Stimulated activated CD4-positive, alpha-beta T cell treated with anti-CD3 and anti-CD28 coated beads, Interleukin-2, amount 100 ng/mL, for 24 hours (primary cell): Measurements from ENCODE around the gene SLC35F6.
A peak's percentile ranks its signal among the peaks of the same experiment; 100 is the strongest.

Experiments used
- DNase-seq, 2 donors: peaks; one replicate each; pipeline ENCODE4 v3.0.0-alpha.2; 2020

SLC35F6 gene

DNA sequence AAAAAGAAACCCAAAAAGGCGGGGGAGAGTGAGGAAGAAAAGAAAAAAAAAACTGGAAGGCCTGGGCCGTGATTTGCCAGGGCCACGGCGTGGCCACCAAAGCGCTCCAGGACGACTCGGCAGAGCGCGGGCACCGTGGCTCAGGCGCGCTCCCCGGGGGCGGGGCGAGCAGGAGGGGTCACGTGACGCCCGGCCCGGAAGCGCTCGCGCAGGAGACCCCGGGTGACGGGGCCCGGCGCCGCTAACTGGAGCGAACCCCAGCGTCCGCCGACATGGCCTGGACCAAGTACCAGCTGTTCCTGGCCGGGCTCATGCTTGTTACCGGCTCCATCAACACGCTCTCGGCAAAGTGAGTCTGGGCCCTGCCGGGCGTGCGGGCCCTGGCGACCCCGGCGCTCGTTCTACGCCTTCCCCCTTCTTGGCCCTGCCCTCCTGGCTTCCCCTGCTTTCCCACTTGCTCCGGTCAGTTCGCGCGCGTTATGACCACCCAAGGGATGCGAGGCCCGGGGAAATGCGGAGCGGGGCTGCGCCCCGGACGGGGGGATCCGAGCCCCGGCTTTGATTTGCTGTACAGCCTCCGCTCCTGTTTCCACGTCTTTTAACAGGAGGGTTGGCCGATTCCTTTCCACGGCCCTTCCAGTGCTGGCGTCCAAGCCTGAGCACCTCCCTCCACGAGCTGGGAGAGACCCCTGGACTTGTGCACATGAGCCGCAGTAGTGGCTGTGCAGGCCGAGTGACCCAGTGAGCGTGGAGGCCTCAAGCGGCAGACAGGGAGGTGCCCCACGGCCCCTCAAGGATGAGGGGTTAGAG, at the start of gene SLC35F6:
Gene SLC35F6, plus strand, starts transcription at position 207 of the 810 bp plus-strand sequence. Its CDS starts 66 bp downstream, at position 273.
- peak; percentile 85 to 86 for DNase-seq

DNA sequence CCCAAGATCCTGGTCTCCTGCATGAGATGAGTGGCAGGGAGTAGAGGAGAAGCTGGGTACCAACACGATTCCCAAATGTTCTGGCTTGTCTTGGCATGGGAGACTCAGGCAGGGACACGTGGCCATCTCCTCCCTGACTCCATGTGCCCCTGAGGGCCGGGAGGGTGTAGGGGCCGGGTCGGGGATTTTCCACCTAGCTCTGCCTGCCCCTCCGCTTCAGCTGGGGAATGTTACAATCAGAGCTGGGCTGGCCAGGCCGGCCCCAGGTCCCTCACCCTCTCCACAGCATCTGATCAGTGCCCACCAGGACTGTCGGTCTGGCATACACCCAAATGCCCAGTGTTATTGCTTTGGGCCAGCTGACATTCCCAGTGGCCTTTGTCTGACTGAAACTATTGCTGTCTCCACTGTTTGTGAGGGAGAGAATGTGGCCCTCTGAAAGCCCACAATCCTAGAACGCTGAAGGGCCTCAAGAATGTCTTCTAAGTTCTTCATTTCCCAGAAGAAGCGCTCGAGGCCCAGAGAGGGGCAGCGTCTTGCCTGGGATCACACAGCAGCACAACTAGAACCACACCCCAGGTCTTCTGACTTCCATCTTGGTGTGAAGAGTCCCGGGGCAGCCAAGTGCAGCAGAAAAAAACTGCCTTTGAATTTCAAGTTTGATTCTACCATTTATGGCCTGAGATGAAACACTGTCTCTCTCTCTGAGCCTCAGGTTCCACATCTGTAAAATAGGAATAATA, 48.4 kb upstream of the SLC35F6 start:
- no peak for DNase-seq

- no peak for DNase-seq
Measured at GRCh38 chr2:26716340-26716739, 47.7 kb upstream of the SLC35F6 start.

DNA sequence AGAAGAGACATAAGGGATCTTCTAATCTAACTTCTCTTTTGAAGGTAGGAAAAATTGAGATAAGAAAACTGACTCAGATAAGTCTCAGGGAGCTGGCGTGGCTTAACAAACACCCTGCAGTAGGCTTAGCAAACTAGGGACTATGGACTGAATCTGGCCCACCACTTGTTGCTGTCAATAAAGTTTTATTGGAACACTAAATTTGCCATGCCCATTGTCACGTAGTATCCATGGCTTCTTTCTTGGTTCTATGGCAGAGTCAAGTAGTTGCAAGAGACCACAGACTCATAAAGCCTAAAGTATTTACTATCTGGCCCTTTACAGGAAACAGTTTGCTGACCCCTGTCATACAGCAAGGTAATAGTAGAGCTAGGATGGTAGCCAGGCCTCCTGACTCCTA, 47.3 kb upstream of the SLC35F6 start:
- no peak for DNase-seq

GRCh38 chr2:26717362-26717761, 46.7 kb upstream of the SLC35F6 start:
- no peak for DNase-seq

DNA sequence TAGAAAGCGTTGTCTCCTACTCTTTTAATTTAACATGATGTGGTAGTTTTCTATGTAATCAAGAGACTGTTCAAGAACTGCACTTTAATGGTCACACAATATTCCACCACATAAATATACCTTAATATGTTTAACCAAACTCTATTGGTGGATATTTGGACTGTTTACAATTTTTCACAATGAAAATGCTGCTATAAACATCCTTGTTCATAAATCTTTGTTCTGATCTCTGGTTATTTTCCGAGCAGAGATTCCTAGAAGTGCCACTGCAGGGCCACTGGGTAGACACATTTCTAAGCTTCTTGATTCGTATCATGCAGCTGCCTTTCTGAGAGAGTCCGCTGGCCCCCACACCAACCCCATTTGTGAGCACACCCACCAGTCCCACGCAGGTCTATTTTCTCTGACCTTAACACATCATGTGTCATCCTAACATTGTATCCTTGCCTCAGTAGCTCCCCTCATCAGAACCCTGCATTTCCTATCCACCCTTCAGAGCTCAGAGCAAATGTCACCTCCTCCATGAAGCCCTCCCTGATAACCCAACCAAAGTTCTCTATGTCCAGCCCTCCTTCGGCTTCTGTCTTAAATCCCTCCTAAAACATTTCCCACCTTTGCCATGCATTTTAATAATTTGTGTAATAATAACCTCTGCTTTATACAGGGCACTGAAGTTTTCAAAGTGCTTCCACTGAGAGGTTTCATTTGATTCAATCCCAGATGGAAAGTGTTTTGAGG, 45.0 kb upstream of the SLC35F6 start:
- DNase-seq, result no peak

DNA sequence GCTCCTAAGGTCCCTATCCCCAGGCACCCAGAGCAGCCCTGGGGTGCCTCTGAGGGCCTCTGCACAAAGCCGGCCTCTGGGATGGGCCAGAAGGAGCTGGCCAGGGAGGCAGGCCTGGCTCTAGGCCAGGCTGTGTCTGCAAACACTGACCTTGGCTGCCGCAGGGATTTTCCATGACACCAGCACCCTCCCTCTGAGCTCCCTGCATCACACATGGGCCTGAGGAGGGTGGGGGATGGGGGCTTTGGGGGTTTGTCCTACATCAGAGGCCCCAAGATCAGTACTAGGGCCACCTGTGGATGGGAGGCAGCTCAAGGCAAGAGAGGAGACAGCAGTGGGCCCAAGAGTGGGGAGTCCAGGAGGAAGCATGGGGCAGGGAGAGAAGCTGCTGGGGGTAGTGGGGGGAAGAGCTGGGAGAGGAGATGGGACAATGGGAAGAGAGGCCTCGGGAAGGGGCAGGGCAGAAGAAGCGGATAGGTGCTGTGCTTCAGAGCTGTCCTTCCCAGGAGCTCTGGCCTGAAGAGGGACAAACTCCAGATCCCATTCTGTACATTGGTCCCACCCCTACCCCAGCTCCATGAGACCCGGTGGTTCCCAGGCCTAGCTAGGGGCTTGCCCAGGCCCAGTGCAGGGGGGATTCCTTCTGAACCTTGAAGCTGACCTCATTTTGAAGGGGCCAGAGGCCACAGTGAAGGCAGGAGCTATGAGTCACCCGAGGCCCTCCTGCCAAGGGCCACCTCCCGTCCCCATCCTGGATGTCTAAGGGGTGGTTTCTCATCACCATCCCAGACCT, 43.6 kb upstream of the SLC35F6 start:
- DNase-seq, result no peak

DNA sequence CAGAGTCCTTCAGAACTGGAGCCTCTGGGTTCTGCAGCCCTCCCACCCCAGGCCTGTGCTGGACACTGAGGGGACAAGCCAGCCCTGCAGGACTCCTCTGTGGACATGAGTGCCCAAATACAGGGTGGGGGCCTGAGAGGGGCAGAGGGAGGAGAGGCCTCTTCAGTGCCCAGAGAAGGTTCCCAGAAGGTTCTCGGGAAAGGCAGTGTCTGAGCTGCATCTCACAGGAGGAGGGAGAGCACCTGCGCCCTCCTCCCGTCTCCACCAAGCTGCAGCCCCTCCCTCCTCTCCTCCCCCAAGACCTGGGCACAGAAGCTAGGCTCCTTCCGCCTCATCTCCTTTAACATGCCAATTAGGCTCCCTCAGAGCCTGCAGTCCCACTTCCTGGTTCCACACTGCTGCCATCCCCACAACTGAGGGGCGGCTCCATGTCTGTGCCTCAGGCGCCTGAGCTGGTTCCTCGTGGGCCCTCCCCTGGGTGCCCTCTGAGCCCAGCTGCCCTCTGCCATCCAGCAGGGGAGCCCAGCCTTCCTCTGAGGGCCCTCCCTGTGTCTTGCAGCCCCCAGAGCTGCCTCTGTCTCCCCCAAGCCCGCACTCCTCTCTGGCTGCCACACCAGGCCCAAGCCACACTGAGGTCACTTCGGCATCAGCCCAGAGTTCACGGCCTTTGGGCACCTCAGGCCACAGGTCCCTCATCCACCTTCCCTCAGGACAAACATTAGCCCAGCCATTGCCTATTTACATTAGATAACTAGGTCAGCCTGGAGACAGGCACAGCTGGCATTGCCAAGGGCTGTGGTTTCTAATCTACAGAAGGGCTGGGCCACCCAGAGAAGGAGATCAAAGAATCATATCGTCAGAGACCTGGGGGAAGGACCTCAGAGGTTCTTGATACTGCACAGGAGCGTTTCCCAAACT, 42.7 kb upstream of the SLC35F6 start:
- DNase-seq, result no peak

GRCh38 chr2:26722328-26722727, 41.8 kb upstream of the SLC35F6 start:
- no peak for DNase-seq

GRCh38 chr2:26722911-26723310, 41.2 kb upstream of the SLC35F6 start:
- DNase-seq, result no peak

- DNase-seq, result no peak
Measured at GRCh38 chr2:26723475-26723874, 40.6 kb upstream of the SLC35F6 start.

- DNase-seq, result no peak
Measured at GRCh38 chr2:26723991-26724750, 39.9 kb upstream of the SLC35F6 start.

- no peak for DNase-seq
Measured at GRCh38 chr2:26724784-26725520, 39.1 kb upstream of the SLC35F6 start.

- DNase-seq, result no peak
Measured at GRCh38 chr2:26725521-26725820, 38.6 kb upstream of the SLC35F6 start.

DNA sequence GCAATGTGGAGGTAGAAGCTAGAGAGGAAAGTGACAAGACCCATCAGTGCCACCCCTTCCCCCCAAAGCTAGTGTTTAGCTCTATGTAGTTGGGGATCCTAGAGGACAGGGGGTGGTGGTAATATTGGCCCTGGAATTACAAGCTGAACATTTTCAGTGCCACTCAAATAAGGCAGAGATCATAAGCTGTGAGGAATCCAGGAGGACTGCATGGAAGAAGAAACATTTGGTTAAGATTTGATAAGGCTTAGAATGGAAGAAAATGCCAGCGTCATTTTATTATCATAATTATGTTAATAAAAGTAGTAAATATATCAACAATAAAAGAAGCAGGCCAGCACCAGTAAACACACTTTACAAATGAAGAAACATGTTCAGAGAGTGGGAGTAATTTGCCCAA, 37.9 kb upstream of the SLC35F6 start:
- DNase-seq, result no peak

- DNase-seq, result peak in 1 of 2 donors; percentile 27
Measured at GRCh38 chr2:26727641-26728561, 36.2 kb upstream of the SLC35F6 start.

- no peak for DNase-seq
Measured at GRCh38 chr2:26729311-26729710, 34.8 kb upstream of the SLC35F6 start.

DNA sequence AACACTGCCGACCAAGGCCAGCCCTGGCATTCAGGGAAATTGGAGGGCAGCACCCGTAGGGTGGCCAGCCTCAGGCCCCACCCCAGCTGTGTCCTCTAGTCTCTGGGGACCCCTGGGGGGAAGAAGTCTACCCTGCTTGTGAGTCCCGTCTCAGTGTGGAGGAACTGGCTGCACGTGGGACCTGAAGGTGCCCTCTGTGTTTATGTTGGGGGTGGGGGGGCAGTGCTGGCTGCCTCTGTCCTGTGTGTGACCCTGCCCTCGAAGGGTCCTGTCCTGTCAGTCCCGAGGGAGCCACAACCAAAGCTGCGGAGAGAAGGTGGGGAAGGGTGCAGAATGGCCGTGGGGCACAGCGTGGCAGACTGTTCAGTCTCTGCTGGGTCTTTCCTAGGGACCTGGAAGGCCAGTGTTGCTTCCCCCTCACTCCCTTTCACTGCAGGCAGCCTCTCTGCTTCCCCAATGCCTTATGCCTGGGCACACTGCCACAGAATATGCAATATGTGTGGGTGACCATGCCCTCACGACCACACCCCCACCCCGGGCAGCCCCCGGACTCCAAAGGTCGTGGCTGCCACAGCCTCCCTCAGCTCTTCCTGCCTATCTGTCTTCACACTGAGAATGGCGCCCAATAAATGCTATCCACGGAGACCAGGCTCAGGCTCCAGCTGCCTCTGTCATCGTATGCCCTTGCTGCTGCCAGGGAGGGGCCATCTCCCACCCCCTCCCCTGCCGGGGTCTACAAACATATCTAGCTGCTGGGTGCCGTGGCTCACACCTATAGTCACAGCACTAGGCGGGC, 33.3 kb upstream of the SLC35F6 start:
- DNase-seq, result no peak
